NCI-H1436 (cell line): ENCODE measurements around the gene TMEM9.

Experiments
- DNase-seq: peaks from one replicate; lab custom pipeline; 2025; lab: John Stamatoyannopoulos, UW

Gene TMEM9

GRCh38 chr1:201145132-201145531 lies 9.1 kb downstream of the TMEM9 start:
- DNase-seq, result no peak

GRCh38 chr1:201144701-201145100 lies 9.6 kb downstream of the TMEM9 start:
- DNase-seq, result no peak

DNA sequence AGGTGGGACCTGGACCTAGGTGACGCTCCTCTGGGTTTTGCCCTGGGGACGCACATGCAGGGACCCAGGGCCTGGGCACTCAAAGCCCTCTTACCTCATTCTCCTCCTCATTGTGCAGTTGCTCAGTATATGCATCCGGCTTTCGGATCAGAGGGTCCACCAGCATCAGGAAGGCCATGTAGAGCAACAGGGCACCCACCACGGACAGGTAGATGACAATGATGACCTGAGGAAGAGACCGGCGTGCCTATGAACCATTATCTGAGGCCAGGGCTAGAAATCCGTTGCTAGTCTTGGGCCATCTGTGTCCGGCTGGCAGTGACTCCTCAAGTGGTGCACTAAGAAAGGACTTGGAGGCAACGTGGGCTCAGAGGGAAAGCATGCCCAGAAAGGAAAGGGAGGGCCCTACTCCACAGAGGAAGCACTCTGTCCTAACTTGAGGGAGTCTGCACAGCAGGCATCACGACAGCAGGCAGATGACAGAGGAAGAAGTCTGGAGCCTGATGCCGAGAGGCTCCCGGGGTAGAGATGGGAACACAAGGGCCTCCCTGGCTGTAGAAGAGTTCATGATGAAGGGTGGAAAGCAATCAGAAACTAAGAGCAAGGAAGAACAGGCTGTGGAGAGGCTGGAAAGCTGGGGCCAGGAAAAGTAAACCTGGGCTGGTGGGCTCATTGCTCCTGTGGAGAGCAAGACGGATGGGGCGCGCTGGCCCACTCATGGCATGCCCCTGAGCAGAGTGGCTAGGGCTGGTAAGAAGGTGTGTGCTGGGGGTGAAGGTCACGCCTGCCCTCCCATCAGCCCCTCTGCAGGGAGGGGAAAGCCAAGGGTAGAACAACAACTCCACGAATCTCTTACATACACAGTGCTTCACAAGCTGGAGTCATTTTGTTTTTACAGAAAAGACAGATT lies 10.3 kb downstream of the TMEM9 start:
- DNase-seq, result no peak

- no peak for DNase-seq
Measured at GRCh38 chr1:201142849-201143725, 11.2 kb downstream of the TMEM9 start.

GRCh38 chr1:201142011-201142848 lies 12.0 kb downstream of the TMEM9 start:
- DNase-seq, result no peak

DNA sequence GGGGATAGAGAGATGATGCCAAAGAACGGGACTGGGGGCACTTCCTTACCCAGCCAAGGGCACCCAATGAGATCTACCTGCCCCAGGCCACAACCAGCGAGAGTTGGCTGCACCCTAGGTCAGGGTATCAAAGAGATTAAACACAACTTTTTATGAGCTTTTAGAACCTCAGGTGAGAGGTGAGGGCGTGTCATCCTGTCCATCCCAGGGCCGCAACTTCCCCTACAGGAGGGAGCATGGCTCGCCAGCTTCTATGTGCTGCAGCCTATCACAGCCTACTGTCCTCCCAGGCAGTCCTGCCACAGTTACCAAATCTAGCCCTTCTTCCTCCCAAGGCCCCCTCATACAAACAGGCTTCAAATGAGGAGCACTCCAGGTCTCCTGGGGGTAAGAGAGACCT lies 12.9 kb downstream of the TMEM9 start:
- DNase-seq, result no peak

DNA sequence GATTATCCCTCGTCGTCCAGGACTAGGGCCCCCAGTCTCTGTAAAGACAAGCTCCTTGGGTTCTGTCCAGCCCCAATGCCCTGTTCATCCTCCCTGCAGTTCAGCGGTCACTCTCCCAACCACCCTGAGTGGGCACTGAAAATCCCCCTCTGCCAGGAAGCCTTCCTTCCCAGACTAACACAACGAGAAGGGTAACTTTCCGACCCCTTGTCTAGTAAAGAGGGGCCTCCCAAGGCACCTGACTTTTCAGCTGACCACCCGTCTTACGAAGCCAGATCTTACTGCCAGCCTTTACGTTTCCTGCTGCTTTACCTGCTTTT lies 13.4 kb downstream of the TMEM9 start:
- no peak for DNase-seq

DNA sequence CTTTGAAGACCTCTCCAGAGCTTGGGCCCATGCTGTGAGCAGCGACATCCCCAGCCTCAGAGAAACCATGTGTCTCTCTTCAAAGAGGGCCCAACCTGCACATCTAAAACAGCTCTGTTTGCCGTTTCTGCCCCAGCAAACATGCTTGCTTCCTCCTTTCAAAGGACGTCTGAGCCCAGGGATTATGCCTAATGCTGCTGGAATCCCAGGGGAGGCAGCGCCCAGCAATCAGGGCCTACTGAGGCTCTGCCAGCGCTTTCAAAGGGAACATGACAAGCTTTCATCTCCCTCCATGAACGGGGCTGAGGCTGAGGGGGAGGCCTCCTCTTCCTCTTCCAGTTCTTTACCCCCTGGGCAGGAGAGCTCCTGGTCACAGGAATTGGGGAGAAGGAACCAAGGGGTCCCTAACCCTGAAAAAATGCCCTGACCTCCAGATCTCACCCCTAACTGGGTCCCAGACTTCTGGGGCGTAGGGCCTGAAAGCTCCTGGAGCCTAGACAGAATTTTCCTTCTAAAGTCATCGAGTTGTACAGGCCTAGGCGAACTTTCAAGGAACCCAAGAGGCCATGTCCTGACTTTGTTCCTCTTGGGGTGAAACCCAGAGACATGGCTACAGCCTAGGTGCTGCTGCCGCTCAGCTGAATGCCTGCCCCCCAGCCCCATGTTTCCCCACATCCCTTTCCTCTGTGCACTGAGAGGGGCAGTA lies 13.9 kb downstream of the TMEM9 start:
- DNase-seq, result peak; percentile 71

DNA sequence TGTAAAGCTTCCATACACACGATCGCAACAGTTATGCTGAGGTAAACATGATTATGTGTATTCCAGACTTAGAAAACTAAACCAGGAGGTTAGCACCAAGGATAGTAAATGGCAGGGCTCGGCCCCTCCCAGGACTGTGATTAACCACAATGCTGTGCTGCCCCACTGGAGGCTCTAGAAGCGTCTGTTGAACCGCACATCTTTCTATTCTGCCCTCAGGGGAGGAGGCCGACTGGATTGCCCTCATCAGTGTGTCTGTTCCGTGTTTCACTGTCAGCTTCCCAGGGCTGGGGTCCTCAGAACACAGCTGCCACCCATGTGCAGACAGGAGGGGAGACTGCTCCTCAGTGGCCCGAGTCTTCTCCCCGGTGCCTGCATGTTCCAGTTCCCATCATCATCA lies 14.5 kb downstream of the TMEM9 start:
- no peak for DNase-seq

DNA sequence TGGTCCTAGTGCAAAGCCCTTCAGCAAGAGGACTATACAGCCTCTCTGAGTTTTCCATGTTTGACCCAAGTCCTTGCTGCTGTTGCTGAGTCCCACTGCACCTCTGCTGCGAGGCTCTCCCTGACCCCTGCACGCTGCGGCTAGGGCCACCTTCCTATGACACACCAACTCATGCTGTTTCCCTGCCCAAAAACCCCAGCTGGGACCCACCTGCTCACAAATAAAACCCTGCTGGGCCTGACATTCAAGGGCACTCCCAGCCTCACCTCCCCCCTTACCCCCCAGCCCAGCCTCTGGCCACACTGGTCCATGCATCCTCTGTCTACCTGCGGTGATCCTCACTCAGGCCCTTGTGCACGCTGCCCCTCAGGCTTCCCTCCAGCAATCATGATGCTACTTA lies 15.0 kb downstream of the TMEM9 start:
- DNase-seq, result no peak

- no peak for DNase-seq
Measured at GRCh38 chr1:201138311-201138840, 15.9 kb downstream of the TMEM9 start.

DNA sequence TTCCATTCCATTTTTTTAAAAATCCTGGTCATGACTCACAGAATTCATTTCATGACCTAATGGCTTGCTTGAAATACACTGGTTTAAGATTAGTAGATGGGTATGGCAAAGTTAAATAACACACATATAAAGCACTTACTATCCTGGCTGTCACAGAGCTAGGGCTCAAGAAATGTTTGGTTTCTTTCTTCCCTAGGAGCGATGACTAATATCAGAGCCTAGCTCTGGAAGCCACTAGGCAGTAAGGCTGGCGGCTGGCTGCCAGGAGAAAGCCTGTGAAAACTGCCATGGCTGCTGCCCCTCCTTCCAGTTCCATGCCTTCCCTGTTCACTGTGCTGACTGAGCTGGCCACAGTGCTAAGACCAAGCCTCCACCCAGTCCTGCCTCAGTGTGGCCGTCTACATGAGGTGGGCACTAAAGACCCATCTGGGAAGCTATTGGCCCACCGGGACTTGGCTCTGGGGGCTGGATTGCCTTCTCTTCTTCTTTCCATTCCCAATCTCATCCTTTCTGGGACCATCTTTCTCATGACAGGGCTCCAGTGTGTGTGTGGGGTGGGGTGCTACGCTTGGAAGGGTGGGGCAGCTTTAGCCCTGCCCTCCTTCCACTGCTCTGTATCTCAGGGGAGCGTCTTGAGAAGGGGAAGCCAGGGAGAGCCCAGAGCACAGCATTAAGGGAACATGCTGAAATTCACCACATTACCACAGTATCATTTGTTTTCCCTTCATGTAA lies 16.5 kb downstream of the TMEM9 start:
- DNase-seq, result no peak

GRCh38 chr1:201137024-201137392 lies 17.3 kb downstream of the TMEM9 start:
- DNase-seq, result no peak

DNA sequence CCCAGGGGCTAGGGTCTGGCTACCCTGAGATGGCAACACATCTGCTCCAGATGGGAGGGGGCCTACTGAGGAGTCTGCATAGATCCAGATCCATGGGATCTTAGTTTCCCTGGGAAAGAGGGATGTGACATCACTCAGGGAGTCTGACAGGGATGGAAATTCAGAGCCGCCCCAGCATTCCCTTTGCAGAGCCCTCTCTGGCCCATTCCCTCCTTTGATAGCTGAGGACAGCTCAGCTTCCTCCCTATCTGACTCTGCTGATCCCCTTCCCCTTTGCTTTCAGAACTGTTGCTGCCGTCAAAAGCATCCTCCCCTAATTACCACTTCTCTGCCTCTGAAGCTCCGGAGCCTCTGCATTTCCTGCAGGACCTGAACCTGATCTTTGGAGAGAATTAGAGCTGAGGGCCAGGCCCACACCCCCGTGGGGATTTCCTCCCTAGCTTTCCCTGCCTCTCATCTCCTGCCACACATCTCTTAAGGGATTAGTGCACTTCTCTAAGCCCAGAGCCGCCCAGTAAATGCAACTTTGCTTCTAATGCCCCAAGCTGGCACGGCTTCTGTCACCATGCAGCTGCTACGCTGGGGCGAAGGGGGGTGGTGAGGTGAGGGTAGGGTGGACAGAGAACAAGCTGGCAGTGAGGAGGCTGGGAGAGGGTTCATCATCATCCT lies 17.8 kb downstream of the TMEM9 start:
- DNase-seq, result no peak

DNA sequence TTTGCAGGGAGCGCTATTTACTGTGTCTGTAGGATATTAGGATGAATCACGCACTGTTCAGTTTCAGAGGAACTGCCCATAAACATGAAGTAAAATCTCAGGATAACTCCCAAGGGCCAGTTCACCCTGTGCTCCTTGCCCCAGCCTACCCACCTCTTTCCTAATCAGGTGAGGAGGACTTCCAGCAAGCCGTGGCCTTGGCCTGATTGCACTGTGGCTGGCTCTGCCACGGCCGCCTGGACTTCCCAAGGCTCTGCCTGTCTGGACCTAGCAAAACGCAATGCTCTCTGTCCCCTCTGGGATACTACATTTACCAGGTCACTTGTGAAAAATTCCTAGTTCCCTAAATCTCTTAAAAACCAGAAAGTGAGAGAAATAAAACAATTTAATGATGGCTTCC lies 19.9 kb downstream of the TMEM9 start:
- DNase-seq, result no peak

- no peak for DNase-seq
Measured at GRCh38 chr1:201131398-201131797, 22.9 kb downstream of the TMEM9 start.

DNA sequence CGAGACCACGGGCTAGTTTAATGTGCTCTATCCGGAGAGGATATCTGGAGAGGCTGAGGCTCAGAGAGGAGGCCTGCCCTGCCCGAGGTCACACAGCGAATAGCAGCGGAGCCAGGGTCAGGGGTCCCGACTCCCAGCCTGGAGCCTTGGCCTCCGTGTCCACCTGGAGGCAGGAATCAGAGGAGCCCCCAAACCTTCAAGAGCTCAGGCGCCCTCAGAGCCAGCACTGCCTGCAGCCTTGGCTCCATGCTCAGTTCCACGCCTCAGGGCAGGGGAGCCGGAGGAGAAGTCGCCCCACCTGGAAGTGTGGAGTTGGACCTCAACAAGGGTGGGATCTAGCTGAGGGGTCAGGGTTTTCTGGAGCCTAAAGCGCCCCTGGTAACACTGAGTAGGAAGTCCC lies 25.3 kb downstream of the TMEM9 start:
- no peak for DNase-seq

DNA sequence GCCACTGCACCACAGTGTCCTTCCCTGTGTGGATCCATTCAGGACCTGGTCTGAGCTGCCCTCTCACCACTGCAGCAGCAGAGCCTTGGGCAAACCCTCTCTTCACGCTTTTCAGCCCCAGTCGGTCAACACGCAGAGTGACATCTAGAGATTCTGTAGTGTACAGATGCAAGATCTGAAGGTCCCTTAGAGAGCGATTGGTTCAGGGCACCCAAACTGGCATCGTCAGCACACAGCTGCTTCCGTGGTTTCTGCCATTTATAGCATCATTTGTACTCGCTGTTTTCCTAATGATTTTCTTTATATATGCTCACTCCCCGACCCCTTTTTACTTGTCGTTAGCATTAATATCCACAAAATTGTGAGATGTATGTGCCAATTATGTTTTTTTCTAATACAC lies 25.8 kb downstream of the TMEM9 start:
- no peak for DNase-seq

DNA sequence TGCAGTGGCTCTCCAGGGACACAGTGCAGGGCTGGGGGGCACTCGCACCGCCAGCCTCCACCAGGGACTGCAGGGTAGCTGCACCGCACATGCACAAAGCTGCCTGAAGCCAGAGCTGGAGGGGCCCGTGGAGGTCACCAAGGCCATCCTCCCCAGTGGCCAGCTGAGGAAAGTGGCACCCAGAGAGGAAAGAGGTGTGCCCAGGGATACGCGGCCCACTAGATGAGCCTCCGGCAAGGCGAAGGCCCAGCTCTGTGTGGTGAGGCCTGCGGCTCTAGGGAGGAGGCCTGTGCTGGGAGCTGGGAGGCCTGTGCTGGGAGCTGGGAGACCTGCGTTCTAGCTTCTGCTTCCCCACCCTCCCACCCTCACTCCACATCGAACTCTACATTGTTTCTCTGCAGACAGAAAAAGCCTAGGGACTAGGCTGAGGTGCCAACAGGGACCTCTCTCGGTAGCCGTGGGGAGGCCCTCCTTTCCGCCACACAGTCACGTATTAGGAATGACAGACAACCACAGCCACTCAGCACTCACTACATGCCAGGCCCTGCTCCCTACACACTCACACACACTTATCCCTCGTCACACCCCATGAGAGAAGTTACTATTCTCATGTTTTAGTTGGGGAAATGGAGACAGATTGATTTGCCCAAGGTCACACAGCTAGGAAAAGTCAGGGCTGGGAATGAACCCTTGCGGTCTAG lies 26.4 kb downstream of the TMEM9 start:
- no peak for DNase-seq
